WI38 (cell line): ENCODE measurements around the gene PMEPA1.

Experiments
- H3K4me3 ChIP-seq: 2 replicates; pipeline ENCODE4 v1.5.1; 2011; ENCODE audit warnings: low read depth, mild to moderate bottlenecking, control low read depth, low read length
- CTCF ChIP-seq: IDR thresholded peaks from 2 replicates; pipeline ENCODE4 v1.5.1; 2012; ENCODE audit warnings: low read depth, mild to moderate bottlenecking, control low read depth, low read length

PMEPA1 gene

DNA sequence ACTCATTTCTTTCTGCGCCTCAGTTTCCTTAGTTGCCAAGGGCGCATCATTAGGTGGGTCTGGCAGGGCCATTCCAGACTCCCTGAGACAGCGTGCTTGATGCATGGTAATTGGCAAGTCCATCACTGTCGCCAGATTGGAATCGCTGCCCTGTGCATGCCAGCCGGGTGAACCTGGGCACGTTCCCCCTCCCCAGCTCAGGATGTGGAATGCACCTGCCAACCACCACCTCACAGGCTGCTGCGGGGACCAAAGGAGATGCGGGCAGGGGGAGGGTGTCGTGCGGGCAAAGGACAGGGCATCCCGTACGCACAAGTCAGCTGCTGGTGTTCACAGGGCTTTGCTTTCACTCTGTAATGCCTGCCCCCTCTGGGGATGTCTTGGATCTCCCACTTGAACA is 36.4 kb upstream of the PMEPA1 start:
- no peak for TF ChIP-seq CTCF
- no peak overlapping the region for H3K4me3 ChIP-seq

- TF ChIP-seq CTCF = no peak
- no peak overlapping the region for H3K4me3 ChIP-seq
These were observed 34.4 kb upstream of the PMEPA1 start for GRCh38 chr20:57744206-57744605.

DNA sequence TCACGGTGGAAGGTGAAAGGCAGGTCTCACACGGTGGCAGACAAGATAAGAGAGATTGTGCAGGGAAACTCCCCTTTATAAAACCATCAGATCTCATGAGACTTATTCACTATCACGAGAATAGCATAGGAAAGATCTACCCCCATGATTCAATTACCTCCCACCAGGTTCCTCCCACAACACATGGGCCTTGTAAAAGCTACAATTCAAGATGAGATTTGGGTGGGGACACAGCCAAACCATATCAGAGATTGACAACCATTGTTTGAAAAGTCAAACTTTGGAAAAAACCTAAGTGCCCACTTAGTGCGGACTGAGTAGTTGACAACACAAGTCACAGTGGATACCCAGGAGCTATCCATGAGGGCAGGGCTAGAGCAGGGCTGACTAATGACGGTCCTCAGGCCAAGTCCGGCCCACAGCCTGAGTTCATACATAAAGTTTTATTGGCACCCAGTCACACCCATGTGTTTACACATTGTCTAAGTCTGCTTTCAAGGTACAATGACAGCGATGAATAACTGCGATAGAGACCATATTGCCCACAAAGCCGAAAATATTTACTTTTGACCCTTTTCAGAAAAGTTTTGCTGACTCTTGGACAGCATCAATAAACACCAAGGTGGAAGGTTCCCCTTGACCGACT is 33.8 kb upstream of the PMEPA1 start:
- no peak overlapping the region for H3K4me3 ChIP-seq
- no peak for TF ChIP-seq CTCF

DNA sequence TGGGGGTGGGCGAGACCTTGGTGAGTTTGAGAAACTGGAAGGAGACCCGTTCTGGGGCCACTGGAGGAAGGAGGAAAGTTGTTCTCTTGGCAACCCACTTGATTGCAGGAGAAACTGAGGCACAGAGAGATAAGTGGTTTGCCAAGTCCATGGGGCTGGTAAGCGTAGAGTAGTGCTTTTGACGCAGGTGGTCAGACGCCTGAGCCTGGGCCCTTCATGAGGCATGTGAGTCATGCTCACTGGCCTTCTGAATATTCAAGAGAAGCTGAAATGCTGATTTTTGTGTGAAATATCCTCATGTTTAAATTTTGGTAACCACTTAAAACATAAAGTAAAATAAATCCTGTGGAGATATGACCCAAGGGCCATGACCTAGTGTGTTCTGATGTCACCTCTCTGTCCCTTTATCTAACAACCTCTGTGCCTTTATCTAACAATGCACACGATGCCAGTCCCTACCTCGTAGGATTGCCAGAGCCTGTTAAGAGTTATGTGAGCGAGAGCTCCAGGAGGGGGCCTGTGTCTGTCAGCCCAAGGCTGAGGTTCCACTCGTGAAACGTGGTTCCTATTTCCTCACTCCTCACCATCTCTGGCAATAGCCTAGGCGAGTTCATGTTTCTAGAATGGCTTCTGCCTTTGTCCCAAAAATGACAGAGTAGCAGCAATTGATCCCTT is 32.8 kb upstream of the PMEPA1 start:
- no peak overlapping the region for H3K4me3 ChIP-seq
- no peak for TF ChIP-seq CTCF

DNA sequence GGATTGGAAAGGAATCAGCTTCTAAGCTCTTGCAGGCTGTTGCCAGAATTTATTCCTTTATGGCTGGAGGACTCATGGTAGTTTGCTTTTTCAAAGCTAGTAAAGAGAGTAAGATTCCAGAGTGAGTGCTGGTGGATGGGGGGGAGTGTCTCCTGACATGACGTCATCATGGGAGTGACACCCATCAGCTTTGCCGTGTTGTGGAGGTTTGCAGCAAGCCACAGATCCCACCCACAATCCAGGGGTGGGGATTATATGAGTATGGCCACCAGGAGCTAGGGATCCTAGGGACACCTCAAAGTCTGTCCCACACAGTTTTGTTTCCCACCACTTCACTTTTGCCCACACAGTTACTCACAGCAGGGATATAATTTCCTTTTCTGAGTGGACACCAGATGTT is 28.7 kb upstream of the PMEPA1 start:
- TF ChIP-seq CTCF = no peak
- H3K4me3 ChIP-seq = no peak overlapping the region

DNA sequence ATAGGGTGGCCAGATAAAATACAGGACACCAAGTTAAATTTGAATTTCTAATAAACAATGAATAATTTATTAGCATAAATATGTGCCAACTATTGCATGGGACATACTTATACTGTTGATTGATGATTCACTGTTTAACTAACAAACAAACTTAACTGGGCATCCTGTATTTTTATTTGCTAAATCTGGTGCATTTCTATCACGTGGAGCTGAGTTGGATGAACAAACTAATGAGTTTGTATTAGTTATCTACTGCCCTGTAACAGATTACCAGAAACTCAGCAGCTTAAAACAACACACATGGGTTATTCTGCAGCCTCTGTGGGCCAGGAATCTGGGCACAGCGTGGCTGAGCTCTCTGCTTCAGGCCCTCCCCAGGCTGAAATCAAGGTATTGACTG is 28.2 kb upstream of the PMEPA1 start:
- TF ChIP-seq CTCF = no peak
- no peak overlapping the region for H3K4me3 ChIP-seq

GRCh38 chr20:57737349-57737748 is 27.5 kb upstream of the PMEPA1 start:
- no peak for TF ChIP-seq CTCF
- H3K4me3 ChIP-seq = no peak overlapping the region
